ENCODE measurements around the gene ADAMTS16.

ADAMTS16 gene

DNA sequence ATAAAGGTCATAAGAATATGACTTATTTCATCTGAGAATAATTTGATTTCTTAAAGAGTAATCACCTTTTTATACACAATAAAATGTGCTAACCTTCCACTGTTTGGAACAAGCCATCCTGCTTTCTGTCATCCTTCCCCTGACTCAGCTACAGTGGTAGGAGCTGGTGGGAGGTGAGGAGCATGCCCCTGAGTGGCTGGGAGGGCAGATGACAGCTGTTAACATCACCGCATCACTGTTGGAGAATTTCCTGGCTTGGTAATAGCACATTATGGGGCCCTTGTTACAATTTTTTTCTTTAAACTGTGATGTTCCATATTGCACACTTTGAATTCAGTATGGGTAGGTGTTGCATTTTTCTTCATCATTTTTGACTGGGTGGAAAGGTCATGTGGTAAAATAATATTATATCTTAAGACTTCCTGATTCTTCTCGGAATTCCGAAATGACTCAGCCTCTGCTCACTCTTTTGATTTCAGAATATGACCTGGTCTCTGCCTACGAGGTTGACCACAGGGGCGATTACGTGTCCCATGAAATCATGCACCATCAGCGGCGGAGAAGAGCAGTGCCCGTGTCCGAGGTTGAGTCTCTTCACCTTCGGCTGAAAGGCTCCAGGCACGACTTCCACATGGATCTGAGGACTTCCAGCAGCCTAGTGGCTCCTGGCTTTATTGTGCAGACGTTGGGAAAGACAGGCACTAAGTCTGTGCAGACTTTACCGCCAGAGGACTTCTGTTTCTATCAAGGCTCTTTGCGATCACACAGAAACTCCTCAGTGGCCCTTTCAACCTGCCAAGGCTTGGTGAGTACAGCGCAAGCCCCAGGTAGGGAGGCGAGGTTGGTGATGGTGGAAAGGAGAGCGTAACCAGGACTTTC lies 5.8 kb downstream of the ADAMTS16 start:
- no peak for DNase-seq

DNA sequence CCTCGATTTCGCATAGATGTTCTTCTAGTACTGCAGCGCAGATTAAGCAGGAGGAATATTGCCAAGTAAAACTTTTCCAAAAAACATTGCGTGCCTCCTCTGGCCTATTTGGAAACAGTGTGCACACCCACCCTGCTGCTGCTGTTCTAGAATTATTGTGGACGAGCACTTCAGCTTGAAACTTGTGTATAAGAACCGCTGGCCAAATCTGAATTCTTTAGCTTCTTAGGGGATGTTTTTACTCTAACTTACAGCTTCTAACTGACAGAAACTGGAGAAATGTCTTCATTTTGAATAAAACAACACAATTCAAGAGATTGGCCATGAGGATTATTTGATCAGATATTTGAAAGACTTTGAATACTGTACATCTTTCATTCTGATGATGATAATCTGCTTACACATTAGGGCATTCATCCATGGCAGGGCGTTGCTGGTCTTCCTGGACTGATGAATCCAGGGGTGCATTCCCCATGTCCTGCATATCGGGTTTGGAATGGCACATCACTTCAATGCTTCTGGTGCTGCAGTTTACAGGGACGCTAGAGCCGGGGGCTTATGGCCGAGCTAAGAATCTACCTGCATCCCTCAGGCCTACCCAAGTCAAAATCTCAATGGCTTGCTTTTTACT lies 6.5 kb downstream of the ADAMTS16 start:
- no peak for DNase-seq

DNA sequence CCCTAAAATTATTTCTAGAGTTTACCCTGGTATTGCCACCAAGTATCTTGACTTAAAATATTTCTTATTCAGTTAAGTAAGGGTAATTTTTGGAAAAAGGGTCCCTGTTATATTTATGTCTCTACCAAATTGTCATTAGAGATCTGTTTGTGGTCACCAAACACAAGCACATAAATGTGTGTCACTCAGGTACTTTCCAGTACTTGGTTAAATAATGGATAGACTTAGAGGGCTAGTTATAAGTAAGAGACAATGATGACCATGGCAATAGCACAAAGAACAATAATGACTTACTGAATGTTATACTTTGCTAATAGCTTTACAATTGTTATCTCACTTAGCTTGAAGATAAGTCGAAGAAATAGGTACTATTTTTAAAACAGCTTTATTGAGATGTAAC lies 9.0 kb downstream of the ADAMTS16 start:
- DNase-seq, result no peak

DNA sequence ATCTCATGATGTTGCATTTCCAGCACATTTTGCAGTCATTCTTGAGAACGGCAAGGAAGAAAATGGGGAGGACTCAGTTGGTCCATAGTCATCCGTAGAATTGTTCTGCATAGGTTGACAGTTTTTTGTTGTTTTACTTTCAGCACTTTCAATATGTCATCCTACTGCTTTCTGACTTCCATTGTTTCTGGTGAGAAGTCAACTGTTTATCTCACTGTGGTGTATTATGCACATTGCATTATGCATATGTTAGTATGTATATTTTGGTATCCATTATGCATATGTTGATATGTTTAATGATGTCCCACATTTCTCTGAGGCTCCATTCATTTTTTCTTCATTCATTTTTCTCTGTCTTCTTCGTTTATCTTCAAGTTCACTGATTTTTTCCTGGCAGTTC lies 10.5 kb downstream of the ADAMTS16 start:
- DNase-seq, result no peak

DNA sequence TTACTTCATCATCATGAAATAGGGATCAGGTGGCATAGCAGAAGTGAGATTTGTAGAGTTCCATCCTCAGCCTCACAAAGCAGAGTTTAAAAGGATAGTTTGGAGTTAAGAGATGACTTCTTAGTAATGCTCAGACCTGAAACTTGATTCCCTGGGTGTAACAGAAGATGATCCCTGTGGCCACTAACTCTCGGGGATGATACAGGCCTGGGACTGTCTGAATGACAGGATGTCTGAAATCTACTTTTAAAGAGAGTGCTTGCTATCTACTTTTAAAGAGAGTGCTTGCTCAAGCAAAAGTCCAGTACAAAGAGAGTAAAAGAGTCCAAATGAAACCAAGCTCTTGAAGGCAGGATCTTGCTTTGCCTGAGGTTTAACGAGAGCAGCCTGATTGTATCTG lies 14.6 kb downstream of the ADAMTS16 start:
- DNase-seq, result no peak

DNA sequence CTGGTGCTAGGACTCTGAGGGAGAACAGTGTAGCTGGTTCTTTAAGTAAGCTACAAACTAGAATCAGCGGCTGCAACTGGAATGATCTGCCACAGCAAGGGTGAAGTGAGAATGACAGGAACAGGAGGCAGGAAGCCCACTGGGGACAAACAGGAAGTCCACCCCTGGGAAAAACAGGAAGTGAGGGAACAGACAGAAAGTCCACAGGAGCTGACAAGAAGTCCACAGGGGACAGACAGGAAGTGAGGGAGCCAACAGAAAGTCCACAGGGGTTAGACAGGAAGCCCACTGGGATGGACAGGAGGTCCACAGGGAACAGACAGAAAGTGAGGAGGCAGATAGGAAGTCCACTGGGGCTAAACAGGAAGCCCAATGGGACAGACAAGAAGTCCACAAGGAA lies 15.5 kb downstream of the ADAMTS16 start:
- no peak for DNase-seq

DNA sequence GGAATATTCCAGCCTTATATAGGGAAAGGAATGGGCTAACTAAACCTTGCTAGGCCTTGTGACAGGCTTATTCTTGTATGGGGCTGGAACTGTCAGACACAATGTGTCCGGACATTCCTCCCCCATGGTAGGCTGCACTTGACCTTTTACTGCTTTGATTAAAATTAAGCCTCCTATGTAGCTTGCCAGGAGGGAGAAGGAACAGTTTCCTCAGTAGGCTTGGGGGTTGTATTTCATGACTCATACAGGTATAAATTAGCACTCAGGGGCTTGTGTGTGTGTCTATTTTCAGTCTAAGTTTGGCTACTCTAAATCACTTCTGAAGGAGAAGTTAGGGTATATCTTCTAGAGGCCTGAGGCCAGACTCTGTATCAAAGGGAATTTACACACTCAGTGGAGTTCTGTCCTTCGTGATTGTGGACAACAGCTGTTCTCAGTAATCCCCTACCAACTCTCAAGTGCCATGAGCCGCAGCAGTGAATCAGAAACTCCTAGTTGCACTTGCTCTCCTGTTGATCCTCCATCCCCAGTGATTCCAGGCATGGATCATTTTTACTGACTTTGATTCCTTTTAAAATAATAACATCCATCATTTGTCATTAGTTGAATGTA lies 16.4 kb downstream of the ADAMTS16 start:
- DNase-seq, result no peak

DNA sequence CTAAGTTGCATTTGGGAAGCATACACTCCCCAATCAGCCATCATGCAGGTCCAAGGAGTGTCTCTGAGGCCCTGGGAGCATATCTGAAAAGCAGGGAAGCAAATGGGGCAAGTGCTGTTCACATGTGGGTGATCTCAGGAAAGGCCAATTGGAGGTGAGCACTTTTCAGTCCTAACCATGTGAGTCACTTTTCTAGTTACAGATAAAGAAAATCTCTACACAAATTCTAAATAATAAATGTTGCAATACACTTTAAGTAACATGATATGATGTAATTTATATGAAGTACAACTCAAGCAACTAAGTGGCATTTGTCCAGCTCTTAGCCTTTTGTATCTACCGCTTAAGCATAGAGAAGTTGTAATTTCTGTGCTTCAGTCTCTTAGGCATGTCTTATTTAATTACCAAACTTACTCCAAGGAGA lies 18.4 kb downstream of the ADAMTS16 start:
- no peak for DNase-seq

DNA sequence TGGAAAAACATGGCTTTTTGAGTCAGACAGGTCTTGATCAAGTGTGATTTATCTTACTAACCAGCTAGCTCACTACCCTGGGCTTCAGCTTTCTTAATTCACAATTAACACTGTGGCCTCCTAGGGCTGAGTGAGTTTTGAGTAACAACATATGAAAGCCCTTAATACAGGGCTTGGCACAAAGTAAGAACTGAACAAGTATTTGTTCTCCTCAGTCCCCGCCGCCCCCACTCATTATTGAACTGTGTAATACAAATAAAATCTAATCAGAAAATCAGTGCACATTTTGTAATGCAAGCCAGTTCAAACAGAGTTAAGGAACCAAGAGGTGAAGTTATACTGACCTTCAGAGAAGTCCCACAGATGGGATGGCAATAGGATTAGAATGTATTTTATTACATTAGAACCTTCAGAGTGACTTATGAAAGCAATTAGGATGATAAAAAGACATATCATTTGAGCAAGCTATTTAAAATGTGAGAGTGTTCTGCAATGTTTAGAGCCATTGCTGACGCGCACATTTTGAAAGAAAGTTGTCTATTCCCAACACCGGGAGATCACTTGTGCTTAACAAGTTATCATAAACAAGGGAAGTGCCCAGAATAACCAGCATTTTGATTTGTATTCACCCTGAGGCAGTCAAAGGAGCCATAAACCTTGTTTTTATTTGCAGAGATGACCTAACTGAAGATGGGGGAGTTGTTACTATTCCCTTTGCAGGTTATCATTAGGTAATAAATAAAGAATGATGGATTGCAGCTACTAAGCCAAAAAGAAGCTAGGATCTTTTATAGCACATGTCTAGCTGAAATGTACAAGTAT lies 19.4 kb downstream of the ADAMTS16 start:
- DNase-seq, result no peak

DNA sequence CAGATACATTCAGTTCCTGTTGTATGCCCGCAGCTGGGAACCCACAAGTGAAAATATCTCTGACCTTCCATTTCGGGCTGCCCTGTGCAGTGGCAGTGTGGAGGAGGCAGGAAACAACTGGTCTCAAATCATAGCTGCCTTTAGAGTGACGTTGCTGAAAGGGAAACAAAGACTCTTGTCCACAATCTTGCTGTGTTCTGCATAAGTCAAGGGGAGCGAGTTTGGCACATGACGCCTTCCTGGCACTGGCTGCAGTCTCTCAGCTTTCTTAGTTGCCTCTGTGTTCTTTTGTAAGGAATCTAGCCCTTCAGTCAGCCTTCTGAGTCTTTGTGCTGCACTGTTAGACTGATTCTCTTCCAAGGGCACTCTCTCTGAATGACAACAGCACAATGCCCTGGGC lies 24.0 kb downstream of the ADAMTS16 start:
- no peak for DNase-seq

DNA sequence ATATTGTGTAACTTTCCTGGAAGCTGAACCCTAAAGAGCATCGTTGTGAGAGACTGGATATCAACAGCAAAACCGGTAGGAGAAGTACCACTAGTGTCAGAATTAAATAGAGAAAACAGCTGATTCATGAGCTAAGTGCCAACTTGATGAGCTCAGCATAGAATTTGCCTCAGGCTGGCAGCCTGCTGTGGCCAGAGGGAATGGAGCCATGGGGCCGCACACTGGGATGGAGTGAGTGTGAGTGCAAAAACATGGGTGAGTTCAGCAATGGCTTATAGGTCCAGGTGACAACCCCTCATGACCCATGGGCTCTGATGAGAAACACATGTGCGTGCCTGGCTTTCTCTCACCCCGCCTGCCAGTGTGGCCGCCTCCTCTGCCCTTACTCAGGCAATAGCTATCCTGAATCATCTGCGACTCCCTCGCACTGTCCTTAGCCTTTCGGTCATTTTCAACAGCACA lies 25.4 kb downstream of the ADAMTS16 start:
- no peak for DNase-seq

DNA sequence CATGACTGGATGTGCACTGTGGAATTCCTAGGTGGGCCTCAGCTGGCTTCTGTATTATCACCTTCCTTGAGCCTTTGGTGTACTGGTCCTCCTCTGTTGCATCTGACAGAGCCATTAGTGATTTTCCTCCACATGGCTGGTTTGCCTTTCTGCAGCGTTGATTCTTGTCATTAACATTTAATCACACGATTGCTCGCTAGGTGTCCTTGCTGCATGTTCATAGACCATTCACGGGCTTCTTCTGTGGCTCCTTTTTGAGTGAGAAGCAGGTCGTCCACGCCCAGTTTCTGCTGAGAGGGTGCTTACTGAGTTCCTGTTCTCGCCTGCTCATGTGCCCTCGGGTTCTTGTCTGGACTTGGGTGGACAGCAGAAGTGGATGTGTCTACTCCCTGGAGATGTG lies 29.3 kb downstream of the ADAMTS16 start:
- no peak for DNase-seq

DNA sequence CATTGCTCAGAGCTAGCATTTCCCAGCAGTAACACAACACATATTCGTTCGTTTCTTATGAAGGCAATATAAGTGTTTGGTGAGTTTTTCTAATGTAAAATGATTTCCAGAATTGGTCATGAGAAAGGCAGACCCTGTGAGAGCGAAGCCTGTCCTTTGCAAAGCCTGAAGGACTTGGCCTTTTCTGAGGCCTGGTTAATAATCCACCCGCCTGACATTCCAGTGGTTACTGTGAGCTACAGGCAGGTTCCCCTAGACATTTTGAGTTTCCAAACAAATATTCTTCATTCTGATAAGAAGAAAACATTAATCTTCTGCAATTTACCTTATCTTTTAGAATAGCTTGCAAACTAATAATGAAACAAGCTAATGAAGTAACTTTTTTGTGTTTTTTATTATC lies 38.0 kb downstream of the ADAMTS16 start:
- DNase-seq, result no peak

DNA sequence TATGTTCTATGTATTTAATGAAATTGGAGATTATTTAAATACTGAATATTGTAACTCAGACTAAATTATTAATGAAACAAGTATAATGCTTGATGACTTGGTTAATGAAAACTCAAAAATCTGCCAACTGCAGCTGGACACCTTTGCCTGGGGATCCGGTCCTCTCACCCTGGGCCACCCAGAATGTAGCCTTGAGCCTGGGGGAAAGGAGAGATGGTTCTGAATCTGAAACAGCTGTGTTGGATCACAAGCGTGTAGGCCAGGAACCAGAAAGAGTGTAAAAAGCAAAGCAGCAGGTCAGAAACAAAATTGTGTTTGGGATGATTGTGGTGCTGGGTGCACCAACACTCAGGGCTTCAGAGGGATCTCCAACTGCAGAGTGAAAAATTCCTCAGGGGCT lies 38.5 kb downstream of the ADAMTS16 start:
- no peak for DNase-seq

DNA sequence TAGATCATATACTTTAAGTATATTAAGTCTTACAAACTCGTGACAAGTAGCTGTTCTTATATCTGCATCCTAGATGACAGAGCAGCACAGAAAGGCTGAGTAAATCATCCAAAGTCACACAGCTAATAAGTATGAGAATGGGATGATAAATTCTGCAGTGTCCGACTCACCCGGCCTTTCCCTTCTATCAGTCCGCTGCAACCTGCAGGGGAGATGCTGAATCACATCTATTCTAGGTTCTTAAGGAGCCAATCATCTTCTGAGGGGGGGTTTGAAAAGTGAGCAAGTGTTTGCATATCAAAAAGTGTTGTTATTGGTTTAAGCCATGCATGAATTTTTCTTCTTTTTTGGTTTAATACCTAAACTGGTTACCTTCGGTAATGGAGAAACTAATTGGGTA lies 38.9 kb downstream of the ADAMTS16 start:
- DNase-seq, result no peak

DNA sequence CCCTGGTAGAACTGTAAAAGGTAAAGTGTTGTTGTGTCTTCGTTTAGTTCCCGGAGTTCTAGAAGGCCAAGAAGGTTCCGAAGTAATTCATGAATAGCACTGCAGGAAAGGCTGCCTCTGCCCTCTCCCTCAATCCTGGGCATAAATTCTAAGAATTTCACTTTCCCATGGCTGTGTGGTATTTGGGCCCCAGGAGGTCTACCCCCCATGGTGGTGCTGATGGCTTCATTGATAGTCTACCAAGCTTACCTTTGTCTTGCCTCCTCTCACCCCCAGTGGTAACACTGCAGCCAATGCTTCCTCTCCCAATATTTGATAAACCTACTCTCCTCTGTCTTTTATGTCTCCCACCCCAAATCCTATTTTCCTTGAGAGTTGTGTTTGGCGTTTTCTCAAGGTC lies 39.5 kb downstream of the ADAMTS16 start:
- no peak for DNase-seq

DNA sequence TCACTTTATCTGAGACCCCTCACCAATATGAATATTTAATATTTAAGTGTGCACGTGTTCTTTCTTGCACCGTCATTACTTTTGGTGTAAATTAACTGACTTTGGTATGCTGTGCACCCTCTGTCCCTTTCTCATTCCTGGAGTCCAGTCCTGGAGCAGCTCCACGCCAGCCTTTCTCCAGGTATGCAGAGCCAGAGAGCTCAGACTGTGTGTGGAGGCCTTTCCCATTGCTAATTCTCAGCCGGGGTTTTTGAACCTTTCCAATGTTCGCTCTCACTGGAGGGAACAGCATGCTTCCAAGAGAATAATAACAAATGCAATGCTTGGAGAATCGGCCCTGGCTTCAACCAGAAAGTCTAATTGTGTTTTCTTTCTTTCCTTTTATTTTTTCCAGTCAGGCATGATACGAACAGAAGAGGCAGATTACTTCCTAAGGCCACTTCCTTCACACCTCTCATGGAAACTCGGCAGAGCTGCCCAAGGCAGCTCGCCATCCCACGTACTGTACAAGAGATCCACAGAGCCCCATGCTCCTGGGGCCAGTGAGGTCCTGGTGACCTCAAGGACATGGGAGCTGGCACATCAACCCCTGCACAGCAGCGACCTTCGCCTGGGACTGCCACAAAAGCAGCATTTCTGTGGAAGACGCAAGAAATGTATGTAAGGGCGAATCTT lies 41.7 kb downstream of the ADAMTS16 start:
- no peak for DNase-seq

DNA sequence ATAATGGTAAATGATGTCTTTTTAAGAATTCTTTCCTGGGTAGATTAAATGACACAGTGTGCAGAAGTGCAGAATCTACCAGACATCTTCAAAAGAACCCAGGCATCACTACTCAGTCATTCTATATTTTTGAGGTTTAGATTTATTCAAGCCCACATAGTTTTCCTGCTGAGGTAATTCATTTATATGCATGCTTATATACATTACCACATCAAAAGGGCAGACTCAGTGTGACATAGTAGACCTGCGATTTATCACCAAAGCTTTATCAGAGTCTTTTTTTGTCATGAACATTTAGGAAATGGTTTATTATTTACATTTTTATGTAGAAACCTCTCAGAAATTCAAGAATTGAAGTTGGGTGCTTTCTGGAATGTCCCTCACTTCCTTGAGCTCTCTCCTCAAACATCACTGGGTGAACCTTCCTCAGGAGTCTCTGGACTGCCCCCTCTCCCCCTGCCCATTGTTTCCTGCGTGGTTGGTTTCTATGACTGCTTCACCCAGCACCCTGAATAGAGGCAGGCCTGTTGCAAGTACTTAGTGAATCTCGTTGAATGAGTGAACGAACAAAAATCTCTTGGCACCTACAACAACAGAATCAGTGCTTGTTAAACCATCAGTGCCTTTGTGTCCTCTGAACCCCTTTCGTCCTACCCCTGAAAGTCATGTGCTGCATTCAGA lies 42.5 kb downstream of the ADAMTS16 start:
- no peak for DNase-seq

DNA sequence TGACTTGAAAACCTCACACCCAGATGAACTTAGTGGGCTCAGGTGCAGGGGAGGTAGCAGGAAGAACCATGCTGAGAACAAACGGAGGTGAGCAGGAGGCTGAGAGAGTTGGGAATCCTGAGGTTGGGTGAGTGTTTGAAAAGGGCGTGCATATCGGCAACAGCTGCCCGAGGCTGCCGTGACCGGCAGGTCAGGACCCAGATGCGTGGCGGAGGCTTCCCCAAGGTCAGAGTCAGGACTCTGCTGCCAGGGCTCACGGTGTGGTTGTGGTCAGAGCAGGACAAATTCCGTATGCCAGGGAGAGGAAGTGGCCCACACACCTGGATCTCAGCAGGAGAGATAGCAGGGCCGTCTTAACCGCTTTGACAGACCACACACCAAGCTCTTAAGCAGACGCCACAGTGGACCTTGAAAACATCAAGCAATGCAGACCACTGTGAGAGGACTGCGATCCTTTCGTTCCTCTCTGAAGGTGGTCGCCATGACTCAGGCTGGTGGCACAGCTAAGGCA lies 43.1 kb downstream of the ADAMTS16 start:
- no peak for DNase-seq

DNA sequence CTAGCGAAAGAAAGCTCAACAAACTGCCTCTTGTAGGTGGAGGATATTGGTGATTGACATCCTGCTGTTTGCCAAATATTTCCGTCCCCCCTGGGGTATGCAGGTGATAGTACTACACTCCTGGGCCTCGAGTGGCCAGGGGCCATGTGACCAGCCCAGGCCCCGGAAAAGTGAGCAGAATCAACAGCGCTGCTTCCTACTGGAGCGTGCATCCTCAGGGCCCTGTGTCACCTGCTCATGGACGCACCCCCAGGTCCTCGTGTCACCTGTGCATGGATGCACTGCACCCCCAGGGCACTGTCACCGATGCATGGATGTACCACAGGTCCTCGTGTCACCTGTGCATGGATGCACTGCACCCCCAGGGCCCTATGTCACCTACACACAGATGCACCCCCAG lies 43.8 kb downstream of the ADAMTS16 start:
- DNase-seq, result no peak

DNA sequence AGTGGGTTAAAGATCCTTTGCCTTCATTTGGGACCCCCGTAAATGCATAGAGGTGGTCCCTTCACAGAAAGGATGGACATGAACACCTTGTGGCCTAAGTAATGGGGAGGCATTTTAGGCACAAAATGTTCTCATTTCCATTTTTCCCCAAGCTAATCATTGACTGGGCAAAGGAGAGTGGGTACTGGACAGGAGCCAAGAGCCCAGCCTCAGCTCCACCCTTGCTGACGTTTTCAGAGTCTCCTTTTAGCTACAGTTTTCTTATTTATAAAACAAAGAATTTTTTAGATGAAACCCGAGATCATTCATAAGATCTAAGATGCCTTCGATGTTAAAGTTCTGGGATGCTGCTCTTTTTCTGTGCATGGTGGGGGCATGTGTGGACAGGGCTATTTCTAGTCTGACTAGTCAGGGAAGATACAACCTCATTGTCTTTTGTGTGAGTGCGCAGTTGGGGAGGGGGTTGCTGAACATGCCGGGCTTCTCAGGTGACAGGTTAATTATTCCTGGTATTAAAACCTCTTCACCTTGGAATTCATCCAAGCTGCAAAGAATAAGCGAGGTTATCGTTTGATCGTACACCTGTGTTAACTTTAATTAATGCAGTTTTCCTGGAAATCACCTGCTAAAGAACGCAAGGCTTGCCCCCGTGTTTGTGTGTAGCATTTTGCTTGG lies 48.4 kb downstream of the ADAMTS16 start:
- peak; percentile 85 for DNase-seq

Data from NCI-H526 treated with DMSO at 0.1 percent for 48 hours (cell line).